ENCODE measurements around the gene RHEX.
"Not testable (repeated sequence)": the region's sequence is repeated elsewhere in the genome, so short reads cannot be mapped to it uniquely, and the experiment has no call there.

DNA sequence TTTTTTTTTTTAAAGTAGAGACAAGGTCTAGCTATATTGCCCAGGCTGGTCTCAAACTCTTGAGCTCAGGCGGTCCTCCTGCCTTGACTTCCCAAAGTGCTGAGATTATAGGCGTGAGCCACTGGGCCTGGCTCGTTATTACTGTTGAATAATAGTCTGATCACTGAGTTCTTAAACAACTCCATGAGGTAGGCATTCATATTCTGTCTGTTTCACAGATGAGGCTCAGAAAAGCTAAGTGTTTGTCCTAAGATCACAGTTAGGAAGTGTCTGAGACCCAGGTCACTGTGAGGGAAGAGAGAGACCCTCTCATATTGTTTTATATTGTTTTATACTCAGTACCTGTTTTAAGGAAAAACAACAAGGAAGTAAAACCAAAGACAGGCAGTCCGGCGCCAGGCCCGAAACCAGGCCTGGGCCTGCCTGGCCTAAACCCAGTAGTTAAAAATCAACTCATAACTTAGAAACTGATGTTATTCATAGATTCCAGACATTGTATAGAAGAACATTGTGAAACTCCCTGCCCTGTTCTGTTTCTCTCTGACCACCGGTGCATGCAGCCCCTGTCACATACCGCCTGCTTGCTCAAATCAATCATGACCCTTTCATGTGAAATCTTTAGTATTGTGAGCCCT is 625 bp upstream of the RHEX start:
- TF ChIP-seq, protein P1, sequence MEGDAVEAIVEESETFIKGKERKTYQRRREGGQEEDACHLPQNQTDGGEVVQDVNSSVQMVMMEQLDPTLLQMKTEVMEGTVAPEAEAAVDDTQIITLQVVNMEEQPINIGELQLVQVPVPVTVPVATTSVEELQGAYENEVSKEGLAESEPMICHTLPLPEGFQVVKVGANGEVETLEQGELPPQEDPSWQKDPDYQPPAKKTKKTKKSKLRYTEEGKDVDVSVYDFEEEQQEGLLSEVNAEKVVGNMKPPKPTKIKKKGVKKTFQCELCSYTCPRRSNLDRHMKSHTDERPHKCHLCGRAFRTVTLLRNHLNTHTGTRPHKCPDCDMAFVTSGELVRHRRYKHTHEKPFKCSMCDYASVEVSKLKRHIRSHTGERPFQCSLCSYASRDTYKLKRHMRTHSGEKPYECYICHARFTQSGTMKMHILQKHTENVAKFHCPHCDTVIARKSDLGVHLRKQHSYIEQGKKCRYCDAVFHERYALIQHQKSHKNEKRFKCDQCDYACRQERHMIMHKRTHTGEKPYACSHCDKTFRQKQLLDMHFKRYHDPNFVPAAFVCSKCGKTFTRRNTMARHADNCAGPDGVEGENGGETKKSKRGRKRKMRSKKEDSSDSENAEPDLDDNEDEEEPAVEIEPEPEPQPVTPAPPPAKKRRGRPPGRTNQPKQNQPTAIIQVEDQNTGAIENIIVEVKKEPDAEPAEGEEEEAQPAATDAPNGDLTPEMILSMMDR (IDR thresholded peaks at IDR 0.05) = not testable (repeated sequence)
- TF ChIP-seq POLR2A (IDR thresholded peaks at IDR 0.05) = not testable (repeated sequence)
